Mammary epithelial cell (primary cell): ENCODE measurements around the gene TTPAL.

Source experiments
- CTCF ChIP-seq, 2 donors: IDR thresholded peaks in 1 of 2; conservative IDR thresholded peaks in 1 of 2; 2 replicates each; pipeline ENCODE4 v1.5.1; 2011 to 2012; ENCODE audit warnings: inconsistent platforms in 2 of 2, low read length in 2 of 2, mild to moderate bottlenecking in 2 of 2, control low read depth in 1 of 2, low read depth in 1 of 2; ENCODE audit not compliant: insufficient read depth in 1 of 2; ENCODE audit errors: extremely low read depth in 1 of 2
- EZH2 ChIP-seq: IDR thresholded peaks from 2 replicates; pipeline ENCODE4 v1.6.1; 2012; ENCODE audit warnings: low read length, inconsistent platforms, borderline replicate concordance

GRCh38 chr20:44439318-44439717 is 36.4 kb upstream of the TTPAL start:
- TF ChIP-seq CTCF (conservative IDR thresholded peaks at IDR 0.05 in 1 of 2, IDR thresholded peaks at IDR 0.05 in 1 of 2; ENCODE audit: extremely low read depth in 1 of 2, insufficient read depth in 1 of 2, low read depth in 1 of 2, low read length in 2 of 2): no peak
- no peak for TF ChIP-seq EZH2
